GM18498 (cell line): ENCODE results near the gene BRD8.
"Not testable (repeated sequence)": the region's sequence is repeated elsewhere in the genome, so short reads cannot be mapped to it uniquely, and the experiment has no call there.

ENCODE experiments used
- ATAC-seq: cut with Tn5 transposase; IDR thresholded peaks from one replicate; pipeline ENCODE4 v1.9.1; 2021; ENCODE audit warnings: mild to moderate bottlenecking, moderate library complexity; ENCODE audit not compliant: unreplicated experiment

Gene BRD8

DNA sequence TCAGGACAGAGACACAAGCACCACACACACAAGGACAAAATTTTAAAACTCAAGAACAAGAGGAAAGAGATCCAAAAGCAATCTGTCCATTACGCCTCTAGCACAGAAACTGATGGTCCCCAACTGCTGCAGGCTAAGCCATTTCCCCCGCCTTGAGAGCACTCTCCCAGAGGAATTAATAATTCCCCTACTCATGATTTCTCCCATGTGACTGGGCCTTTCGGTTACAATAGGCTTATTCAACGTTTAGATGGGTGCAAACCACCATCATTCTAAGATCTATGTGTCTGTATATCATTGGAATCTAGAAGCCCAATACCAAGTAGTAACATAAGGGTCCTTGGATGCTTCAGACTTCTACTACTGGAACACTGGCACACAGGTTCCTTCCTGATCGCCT lies 18.8 kb downstream of the BRD8 start:
- no peak for ATAC-seq

GRCh38 chr5:138157626-138158025 lies 20.8 kb downstream of the BRD8 start:
- no peak for ATAC-seq

- not testable (repeated sequence) for ATAC-seq
Observed at GRCh38 chr5:138155977-138156376, 22.5 kb downstream of the BRD8 start.

DNA sequence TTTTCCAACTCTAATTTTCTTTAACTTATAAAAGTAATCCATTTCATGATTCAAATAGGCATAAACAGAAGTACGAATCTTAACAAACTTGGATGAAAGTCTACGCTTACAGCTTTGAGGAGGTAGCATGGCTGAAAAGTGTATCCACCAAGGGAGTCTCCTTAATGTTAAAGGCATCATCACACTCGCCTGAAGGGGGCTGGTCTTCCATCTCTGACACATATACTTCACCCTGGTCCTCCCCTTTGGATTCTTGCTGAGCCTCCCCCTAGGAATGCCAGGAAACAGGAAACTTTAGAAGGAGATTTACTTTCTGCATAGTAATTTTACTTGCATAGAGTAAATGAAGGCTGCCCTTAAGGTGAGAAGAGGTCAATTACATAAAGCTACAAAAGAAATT lies 28.9 kb downstream of the BRD8 start:
- ATAC-seq: no peak

- ATAC-seq: no peak
Observed at GRCh38 chr5:138148811-138149210, 29.6 kb downstream of the BRD8 start.

- not testable (repeated sequence) for ATAC-seq
Observed at GRCh38 chr5:138143578-138143977, 34.9 kb downstream of the BRD8 start.

GRCh38 chr5:138141734-138142133 lies 36.7 kb downstream of the BRD8 start:
- no peak for ATAC-seq

DNA sequence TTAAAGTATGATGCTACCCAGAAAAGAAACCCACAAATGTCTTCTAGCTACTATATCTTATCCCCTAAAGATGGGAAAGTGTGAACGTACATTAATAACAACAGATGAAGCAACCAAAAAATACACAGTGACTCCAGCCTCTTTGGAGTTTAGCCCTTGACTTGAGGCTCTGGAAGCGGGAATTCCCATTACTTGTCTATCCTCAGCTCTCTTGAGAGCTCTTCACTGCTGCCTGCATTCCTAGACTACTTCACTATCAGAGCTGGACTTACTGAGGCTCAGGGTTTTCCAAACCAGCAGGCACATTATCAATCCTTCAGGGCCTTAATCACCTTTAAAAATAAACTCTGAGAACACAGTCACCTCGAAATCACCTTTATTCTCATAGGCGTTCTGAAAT lies 38.2 kb downstream of the BRD8 start:
- no peak for ATAC-seq

DNA sequence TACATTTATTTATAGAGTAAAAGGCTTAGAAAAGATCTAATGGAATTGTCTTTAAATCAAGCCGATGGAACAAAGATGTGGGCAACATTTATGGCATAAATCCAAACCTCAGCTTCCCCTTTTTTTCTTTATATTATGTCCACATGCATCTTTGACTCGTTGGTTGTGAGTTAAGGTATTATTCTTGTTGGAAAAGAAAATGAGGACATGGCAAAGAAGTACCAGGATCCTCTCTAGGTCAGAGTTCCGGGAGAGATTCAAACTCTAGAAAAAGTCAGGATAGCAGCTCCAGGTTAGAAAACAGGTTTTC lies 38.7 kb downstream of the BRD8 start:
- no peak for ATAC-seq

- no peak for ATAC-seq
Observed at GRCh38 chr5:138138949-138139780, 39.3 kb downstream of the BRD8 start, which contains the start of gene NME5. Gene NME5 (minus strand): TSS chr5:138139428. CDS start chr5:138138780, 648 bp downstream.

DNA sequence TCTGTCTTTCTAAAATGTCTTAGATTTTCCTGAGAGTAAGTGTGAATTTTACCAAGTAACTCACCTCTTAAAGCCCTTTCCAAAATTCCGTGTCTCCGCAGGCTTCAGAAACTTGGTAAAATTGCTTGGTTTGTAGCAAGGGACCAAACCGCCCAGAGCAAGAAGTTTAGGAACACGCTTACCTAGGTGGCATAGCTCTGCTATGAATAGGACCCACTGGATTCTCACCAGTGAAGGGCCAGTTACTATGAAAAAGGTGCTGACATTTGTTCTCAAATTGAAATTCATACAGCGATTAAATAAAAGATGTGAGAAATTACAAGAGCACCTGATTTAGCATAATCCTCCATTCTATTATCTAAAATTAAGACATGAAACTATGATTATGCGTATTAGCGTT lies 45.9 kb downstream of the BRD8 start:
- no peak for ATAC-seq

DNA sequence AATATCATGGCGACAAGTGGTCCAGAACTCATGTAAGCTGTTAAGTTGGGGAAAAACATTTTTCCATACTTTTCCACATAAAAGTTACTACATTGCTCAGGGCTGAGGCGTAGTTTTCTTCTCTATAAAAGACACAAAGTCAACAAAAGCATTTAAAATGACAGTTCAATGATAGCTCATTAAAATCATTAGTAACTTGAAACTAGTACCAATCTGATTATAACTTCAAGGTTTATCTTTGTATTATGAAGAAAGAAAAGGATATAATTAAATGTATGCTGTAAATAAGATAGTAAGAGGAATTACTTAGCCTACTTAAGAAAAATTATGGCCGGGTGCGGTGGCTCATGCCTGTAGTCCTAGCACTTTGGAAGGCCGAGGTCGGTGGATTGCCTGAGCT lies 49.1 kb downstream of the BRD8 start:
- ATAC-seq: no peak

- ATAC-seq: no peak
Observed at GRCh38 chr5:138128334-138128733, 50.1 kb downstream of the BRD8 start.

DNA sequence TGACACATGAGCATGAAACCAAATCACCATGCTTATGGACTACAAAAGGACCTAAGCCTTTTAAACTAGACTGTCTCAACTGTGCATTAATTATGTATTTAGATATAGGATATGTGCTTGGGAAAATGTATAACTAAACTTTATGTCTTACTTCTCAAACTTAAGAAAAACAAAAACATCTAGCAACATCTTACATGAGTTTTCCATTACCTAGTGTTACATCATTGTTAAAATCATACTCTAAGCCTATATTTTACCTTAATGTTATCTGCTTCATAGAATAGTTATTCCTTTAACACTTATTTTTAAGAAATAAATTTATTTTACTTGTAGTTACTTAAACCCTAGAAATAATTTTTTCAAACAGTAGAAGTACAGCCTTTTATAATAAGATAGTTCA lies 63.2 kb downstream of the BRD8 start:
- ATAC-seq: no peak

GRCh38 chr5:138111937-138112336 lies 66.5 kb downstream of the BRD8 start:
- no peak for ATAC-seq

- ATAC-seq: no peak
Observed at GRCh38 chr5:138111181-138111580, 67.2 kb downstream of the BRD8 start.

- no peak for ATAC-seq
Observed at GRCh38 chr5:138110266-138110963, 68.0 kb downstream of the BRD8 start.

DNA sequence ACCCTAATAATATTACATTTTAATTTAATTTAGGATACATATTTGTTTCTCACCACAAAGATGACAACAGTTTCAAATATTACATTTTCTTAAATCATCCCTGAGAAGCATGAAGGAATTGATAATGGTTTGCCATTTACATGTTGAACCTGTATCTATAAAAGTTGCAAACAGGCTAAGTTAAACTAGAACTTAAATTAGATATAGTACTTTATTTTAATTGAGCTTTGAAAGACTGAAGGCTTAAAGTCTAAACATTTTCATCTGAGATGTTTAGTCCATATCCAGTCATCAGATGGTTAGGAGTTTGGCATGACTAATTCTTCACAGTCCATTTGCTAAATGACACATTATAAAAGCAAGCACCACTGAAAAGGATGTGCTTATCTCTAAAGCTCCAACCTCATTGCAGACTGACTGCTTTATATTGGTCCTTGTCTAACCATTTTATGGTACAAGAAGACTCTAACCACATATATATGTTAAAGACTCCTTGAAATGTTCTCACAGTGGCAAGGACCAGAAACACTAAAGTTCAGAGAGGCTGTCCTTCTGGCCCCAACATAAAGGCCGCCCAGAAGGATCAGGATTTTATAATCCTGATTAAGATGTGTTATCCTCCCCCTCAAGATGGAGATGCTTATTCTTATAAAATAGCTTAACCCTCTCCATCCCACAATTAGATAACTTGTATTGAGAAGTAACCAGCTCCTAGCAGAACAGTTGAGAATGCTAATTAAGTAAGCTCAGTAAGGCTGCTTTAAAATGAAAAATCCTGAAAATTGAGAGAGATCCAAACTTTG lies 68.8 kb downstream of the BRD8 start:
- no peak for ATAC-seq

GRCh38 chr5:138107213-138107612 lies 71.2 kb downstream of the BRD8 start:
- no peak for ATAC-seq

- ATAC-seq: no peak
Observed at GRCh38 chr5:138105709-138106108, 72.7 kb downstream of the BRD8 start.

DNA sequence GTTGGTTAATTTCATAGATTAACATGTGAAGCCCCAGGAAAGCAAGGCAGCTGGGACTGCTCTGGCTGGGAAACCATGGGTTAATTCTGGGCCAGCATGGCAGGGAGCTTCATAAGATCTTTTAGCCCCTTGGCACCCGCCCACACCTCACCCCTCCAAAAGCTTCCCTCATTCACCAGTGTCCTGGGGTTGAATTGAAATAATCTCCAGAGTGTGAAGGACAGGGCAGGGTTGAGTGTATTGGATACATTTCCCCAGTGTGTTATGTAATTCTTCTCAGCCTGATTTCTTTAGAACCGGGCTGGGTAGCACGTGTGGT lies 75.2 kb downstream of the BRD8 start:
- ATAC-seq: no peak
